ENCODE data around the gene CCT8.

Gene CCT8

DNA sequence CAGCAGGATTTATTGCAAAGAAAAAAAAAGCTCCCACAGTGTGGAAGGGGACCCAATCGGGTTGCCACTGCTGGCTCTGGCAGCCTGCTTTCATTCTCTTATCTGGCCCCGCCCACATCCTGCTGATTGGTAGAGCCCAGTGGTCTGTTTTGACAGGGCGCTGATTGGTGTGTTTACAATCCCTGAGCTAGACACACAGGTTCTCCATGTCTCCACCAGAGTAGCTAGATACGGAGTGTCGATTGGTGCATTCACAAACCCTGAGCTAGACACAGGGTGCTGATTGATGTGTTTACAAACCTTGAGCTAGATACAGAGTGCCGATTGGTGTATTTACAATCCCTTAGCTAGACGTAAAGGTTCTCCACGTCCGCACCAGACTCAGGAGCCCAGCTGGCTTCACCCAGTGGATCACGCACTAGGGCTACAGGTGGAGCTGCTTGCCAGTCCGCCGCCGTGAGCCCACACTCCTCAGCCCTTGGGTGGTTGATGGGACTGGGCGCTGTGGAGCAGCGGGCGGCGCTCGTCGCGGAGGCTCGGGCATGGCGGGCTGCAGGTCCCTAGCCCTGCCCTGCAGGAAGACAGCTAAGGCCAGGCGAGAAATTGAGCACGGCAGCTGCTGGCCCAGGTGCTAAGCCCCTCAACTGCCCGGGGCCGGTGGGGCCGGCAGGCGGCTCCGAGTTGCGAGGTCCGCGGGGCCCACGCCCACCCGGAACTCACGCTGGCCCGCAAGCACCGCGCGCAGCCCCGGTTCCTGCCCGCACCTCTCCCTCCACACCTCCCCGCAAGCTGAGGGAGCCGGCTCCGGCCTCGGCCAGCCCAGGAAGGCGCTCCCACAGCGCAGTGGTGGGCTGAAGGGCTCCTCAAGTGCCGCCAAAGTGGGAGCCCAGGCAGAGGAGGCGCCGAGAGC lies 3.5 kb upstream of the CCT8 start:
- DNase-seq: peak; percentile 30

DNA sequence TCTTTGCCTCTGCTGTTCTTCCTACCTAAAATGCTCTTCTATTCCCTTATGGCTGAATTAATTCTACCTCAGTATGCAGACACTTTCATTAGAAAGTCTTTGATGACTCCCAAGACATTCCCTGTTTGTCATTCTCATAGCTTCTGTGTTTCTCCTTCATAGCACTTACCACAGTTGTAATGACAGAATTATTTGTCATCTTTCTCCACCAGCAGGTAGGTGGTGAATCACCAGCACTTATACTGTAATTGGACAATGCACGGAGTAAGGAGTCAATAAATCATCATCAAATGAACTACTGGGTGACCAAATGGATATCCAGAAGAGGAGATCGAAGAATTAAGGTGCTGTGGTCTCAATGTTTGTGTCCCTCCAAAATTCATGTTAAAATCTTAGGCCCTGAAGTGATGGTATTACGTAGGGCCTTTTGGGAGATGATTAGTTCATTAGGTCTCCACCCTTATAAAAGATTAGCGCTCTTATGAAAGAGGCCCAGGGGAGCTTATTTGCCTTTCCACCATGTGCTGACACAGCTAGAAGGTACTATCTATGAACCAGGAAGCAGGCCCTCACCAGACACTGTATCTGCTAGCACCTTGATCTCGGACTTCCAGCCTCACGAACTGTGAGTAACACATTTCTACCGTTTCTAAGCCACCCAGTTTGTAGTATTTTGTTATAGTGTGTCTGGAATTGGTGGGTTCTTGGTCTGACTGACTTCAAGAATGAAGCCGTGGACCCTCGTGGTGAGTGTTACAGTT lies 2.4 kb upstream of the CCT8 start:
- DNase-seq: no peak

DNA sequence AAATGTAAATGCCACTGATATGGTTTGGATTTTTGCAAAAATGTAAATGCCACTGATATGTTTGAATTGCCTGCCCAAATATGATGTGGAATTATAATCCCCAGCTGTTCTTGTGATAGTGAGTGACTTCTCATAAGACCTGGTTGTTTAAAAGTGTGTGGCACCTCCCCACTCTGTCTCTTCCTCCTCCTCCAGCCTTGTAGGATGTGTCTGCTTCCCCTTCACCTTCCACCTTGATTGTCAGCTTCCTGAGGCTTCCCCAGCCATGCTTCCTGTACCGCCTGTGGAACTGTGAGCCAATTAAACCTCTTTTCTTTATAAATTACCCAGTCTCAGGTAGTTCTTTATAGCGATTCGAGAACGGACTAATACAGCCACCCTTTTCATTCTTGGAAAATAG lies 1.3 kb upstream of the CCT8 start:
- DNase-seq: no peak

DNA sequence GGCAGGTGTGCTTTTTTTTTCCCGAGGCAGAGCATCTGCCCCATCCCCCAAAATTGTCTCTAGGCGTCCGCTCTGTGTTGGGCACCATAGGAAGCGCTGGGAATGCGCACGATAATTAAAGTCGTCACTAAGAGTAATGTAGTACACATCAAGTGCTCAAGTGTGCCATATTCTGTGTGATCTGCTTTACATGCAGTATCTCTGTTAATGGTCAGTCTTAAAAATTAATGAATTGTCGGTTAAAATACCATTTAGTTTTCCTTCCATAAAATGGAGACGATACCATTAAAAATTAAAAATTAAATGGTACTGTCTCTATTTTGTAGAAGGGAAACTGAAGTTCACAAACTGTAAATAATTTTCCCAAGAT lies 544 bp upstream of the CCT8 start:
- DNase-seq: no peak

DNA sequence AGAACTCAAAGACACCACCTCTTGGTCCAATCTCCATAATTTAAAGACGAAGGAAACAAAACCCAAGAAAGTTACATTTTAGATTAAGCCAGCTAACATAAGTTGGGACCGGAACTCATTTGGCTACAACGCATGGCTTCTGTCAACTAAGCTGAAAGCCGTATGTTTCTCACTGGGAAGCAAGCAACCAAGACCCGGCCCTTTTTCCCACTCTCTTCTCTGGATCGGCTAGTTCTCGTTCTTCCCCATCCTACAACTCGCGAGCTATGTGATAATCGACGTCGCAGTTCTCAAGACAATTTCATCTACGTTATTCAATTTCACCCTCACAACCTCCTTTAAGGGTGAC lies 601 bp downstream of the CCT8 start:
- DNase-seq: no peak

DNA sequence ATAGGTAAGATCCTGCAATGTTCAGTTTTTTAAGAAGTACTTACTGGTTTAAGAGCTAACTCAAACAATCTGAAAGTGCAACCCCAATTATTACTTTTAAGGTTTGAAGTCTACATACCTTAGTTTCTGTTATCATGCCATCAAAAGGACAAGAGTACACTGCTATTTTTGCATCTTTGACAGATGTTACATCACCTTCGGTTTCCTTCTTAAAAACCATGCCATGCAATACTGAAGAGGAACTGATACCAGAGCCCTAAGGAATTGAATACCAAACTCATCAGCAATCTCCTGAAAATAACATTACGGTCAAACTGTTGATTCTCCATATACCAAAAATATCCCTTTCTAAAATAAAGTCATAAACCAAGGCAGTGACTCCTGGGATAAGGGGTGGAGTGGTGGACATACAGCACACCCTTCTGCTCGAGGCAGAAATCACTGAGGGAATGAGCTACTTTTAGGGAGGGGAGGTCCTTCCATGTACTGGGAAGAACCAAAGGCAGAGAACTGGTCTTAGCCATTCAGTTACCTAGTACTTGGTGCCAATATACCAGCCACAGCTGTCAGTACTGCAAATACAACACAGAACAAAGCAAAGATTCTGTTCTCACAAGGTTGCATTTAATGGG lies 8.5 kb downstream of the CCT8 start:
- DNase-seq: no peak

DNA sequence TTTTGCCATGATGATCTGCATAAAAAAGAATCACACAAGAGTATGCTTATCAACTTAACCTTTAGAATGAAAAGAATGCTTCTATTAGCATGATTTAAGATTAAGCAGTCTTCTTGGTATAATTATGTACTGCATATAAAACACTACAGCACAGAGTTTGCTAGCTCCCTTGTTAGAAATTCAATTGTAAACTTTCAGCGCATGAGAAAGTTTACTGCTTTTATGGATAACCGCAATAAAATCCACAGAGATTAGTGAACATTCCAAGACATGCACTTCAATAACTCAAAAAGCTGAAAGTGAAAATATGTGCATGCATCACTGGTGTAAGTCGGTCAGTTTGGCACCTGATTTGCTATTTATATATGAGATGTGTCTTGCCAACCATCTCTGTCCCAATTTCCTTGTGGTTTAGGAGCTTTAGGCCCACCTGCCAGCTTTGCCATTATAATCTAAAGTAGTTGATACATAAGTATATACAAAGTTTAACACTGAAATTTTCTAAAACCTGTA lies 16.9 kb downstream of the CCT8 start:
- DNase-seq: no peak

DNA sequence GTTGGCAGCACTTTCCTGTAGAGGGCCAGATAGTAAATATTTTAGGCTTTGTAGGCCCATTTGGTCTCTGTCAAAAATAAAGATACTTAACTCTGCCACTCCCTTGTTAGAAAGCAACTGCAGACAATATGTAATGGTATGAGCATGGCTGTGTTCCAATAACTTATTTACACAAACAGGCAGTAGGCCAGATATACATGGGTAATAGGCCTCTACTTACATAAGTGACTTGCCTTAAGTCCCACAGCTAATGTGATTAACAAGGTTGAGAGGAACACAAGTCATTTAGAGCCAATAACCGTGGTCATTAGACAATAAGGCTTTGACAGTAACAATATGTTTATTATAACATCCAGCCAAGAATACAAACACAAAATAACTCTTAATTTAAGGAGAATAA lies 17.4 kb downstream of the CCT8 start:
- DNase-seq: no peak

DNA sequence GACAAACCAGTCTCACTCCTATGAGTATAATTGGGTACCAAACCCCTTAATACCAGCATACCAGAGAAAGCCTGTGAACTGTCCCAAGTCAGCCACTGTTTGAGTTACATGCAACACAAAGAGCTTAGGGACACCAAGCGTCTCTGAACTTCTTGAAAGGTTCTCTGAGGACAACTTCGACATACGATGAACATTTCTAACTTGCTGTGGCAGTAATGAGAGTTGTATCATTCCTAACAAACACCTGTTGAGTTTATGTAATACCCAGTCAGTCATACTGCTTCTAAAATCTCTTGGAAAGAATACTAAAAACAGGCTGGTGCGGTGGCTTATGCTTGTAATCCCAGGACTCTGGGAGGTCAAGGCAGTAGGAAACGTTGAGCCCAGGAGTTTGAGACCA lies 18.4 kb downstream of the CCT8 start:
- no peak for DNase-seq

DNA sequence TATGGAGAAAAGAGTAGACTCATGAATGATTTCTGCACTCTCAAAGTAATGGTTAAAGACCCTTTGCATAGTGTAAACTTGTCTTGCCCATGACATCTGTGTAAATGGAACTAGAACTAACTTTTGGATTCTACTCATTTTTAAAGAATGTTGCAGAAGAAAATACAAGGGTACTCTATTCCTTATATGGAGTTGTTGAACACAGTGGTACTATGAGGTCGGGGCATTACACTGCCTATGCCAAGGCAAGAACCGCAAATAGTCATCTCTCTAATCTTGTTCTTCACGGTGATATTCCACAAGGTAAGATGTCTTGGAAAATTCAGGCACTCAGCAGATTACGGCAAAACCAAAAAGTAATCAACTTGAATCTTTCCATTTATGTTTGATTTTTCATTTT lies 19.8 kb downstream of the CCT8 start:
- no peak for DNase-seq

DNA sequence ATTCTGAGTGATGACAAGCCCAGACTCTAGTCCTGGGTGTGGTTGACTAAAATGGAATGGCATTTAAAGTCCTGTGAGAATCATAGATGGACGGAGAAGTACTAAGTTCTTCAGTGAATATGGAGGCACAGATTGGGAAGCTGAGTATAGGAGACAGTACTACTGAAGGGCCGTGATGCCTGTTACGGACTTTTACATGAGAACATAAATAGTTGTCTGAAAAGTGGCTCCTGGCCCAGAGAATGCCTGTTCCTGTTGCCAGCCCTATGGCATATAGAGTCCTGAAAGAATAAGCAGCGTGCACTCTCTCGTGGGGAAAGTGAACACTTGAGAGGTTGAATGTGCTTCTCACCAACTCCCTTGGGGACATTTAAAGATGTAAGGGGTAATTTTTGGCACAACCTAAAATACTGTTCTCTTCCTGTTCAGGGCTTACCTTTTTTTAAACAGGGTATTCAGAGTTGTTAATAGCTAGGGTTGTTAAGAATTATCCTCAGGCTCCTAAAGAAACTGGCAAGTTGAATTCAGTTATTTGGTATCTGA lies 20.4 kb downstream of the CCT8 start:
- no peak for DNase-seq

DNA sequence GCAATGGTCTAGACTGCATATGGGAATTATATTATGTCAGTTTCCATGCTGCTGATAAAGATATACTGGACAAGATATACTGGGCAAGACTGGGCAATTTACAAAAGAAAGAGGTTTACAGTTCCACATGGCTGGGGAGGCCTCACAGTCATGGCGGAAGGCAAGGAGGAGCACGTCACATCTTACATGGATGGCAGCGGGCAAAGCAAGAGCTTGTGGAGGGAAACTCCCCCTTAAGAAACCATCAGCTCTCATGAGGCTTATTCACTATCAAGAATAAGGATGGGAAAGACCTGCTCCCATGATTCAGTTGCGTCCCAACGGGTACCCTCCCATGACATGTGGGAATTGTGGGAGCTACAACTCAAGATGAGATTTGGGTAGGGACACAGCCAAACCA lies 21.2 kb downstream of the CCT8 start:
- DNase-seq: no peak

DNA sequence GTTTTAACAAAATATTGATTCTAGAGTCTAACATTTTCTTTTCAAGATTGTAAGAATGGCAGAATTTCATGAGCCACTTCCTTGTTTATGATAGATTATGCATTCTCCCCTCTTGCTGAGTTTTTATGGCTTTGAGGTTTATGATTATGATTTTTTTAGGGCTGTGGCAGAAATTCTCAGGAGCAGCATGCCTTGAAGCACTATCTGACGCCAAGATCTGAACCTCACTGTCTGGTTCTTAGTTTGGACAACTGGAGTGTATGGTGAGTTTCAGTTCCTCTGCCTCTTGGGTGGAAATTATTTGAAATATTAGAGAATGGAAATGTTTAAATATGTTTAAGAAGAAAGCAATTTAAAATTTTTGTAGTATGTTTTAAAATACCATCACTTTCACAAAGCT lies 38.8 kb downstream of the CCT8 start:
- DNase-seq: no peak

DNA sequence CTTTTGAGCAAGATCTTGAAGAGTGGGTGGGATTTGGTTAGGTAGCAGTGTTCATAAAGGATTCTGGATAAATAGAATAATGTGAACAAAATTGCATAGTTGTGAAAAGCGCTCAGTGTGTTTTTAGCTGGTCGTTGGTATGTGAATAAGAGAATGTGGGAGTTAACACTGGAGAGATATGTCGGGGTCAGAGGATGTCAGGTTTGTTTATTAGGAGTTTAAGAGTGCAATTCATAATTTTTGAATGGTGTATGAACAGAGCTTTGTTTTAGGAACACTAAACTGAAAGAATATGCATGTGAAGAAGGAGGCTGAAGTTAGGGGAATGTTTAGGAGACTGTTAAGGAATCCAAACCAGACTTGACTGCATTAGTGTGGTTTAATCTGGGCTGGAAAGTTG lies 39.6 kb downstream of the CCT8 start:
- no peak for DNase-seq

DNA sequence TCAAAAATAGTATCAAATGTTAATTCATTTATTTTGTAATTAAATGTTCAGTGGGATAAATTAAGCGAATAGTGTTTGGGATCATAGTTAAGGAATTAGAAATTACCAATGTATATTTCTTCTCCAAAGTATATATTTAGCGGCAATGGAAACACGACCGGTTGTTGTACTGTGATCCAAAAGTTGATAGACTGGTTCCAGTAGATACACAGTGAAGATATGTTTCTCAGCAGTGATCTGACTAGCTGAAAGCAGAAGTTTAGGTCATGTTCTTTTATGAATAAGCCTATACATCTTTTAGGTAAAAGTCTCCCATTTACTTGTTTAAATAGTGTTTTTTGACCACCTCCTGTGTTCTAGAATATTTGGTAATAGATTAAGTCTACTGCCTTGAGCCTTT lies 40.1 kb downstream of the CCT8 start:
- no peak for DNase-seq

DNA sequence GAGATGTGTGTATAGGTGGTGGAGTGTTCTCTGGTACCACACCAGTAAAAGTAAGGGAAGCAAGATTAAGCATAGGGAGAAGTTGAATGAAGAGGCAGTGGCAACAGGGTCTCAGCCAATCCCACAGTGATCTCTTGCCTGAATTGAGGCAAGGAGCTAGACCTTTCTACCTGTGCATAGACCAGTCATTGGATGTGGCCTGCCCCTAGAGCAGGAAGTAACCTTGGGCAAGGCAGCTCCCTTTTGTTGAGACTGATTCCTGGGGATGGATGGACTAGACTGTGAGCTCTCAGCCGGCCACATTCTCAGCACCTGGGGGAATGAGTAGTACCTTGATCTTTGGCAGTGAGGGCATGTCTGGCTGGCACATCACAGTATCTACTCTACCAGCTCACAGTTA lies 42.5 kb downstream of the CCT8 start:
- no peak for DNase-seq

DNA sequence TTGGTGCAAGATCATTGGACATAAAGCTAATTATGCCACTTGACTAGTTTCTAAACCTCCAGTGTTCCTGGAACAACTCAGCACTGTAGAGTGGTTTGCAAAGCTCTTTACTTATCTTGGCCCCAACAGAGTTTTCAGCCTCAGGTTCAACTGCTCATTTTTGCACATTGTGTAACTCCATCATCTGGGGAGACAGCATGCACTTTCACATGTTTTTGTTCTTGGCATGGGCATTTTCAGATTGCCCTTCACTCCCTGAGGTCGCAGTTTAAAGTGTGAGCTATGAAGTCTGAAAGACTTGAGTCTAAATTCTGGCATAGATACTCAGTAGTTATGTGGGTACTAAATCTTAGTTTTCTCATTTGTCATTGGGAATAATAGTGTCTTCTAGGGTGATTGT lies 43.9 kb downstream of the CCT8 start:
- DNase-seq: no peak

DNA sequence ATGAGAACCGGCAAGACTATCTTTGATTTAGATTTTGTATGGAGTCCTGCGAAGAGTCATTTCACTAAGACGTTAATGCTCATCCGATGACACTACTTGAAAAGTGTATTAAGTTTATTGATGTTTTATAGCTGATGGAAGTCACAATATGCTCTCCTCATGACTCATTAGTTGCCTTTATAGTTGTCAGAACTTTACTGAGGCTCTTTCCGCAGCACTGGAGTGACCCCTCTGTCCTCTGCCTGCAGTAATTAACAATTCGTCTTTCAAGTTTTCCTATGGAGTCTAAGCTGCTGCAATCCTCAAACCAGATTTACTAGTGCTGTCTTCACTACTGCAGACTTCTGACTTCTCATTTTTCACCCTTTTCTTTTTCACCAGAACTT lies 48.1 kb downstream of the CCT8 start:
- no peak for DNase-seq

DNA sequence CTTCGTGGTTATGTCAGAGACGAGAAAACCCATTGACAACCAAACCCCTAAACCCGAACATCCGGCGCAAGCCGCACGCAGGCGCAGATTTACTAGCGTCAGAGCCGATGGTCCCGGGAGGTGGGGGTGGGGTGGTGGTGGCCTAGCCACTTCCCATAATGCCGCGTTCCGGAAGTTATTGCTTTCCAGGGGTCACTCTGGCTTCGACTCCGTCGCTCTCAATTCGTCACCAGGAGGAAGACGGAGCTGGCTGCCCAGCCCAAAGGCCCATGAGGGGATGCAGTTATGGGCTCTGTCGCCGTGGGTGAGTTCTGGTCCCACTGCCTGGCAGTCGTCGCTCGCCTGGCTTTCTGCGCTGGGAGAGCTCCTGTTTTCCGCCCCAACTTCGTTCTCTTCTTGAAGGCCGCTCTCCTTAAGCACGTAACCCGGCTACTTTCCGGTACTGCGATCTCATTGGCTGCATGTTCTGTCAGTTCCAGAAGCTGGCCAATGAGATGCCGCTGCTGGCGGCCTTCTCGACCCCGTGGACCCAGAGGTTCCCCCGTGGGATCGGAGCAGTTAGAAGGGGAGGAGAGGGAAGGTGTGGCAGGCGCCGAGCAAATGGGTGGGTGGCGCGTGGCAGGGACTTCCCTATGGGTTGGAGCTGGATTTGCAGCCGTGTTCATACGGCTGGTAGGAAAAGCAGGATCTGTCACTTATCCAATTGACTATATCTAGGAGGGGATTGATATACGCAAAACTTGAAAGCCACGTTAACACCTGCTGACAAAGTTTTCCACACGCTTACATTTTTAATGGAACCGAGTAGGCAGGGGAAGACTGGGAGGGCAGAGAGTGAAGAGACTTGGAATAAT lies 48.7 kb downstream of the CCT8 start, which contains the start of gene USP16:
Gene USP16, plus strand, starts transcription at position 195 of the 854 bp plus-strand sequence. CDS start 3,246 bp downstream, outside the sequence.
- DNase-seq: peak; percentile 95

DNA sequence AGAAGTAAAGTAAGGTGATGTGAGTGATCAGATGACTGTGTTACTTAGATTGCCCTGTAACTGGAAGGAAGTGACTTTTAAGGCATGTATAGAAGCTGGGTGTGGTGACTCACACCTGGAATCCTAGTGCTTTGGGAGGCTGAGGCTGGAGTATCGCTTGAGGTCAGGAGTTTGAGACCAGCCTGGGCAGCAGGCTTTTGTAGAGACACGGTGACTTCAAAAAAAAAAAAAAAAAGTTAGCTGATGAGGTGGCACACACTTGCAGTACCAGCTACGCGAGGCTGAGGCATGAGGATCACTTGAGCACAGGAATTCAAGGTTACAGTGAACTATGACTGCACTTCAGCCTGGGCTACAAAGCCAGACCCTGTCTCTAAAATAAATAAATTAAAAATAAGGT lies 51.3 kb downstream of the CCT8 start:
- no peak for DNase-seq

DNA sequence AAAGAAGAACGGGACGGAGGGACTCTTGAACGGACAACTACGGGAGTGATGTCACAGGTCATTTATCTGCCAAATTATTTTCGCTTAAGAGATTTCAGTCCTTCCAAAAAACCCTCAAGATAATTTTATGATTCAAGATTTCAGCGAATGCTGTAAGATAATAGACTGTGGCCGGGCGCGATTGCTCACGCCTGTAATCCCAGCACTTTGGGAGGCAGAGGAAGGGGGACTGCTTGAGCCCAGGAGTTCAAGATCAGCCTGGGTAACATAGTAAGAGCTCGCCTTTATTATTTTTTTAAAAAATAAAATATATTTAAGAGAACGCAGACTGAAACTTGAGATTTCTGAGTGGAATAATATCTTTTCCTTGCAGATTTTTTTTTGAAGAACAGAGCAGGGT lies 54.9 kb downstream of the CCT8 start:
- DNase-seq: no peak

DNA sequence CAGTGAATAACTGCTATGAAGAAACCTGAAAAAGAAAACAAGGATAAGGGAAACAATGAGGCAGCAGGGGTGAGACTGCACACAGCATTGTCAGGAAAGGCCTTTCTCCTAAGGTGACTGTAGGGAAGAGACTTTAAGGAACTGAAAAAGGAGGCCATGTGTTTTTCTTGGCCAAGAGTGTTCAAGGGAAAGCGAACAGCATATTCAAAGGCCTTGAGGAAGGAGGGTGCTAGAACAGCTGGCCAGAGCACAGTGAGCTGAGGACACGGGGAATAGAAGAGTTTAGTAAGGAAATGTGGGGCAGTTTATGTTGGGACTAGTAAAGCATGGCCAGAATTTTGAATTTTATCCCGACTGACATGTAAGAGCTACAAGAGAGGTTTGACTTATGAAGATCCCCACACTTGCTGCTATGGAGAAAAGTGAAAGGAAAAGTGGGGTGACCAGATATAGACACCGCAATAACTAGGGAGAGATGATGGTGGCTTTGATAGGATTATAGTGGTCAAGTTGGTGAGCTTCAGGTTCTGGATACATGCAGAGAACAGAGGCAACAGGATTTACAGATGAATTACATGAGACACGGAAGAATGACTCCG lies 55.7 kb downstream of the CCT8 start:
- DNase-seq: no peak

Measured in GOT3 (cell line).